ENCODE data around the gene XIRP1.

XIRP1 gene

GRCh38 chr3:39143051-39143885 is 49.1 kb downstream of the XIRP1 start:
- DNase-seq: no peak

- no peak for DNase-seq
These were observed 50.3 kb downstream of the XIRP1 start for GRCh38 chr3:39142067-39142466.

- DNase-seq: peak in 1 of 2 donors; percentile 54
These were observed 51.0 kb downstream of the XIRP1 start for GRCh38 chr3:39141171-39141995.

- DNase-seq: peak in 1 of 2 donors; percentile 21
These were observed 51.9 kb downstream of the XIRP1 start for GRCh38 chr3:39140341-39140971.

- peak in 1 of 2 donors; percentile 24 for DNase-seq
These were observed 53.0 kb downstream of the XIRP1 start for GRCh38 chr3:39139442-39139841.

GRCh38 chr3:39138804-39139415 is 53.5 kb downstream of the XIRP1 start:
- DNase-seq: peak in 1 of 2 donors; percentile 32

GRCh38 chr3:39137991-39138803 is 54.2 kb downstream of the XIRP1 start:
- peak in 1 of 2 donors; percentile 41 for DNase-seq

GRCh38 chr3:39137435-39137936 is 54.9 kb downstream of the XIRP1 start:
- peak in 1 of 2 donors; percentile 32 for DNase-seq

GRCh38 chr3:39136533-39137434 is 55.6 kb downstream of the XIRP1 start:
- DNase-seq: peak in 1 of 2 donors; percentile 35

- no peak for DNase-seq
These were observed 57.1 kb downstream of the XIRP1 start for GRCh38 chr3:39135170-39135805.

GRCh38 chr3:39134305-39134704 is 58.1 kb downstream of the XIRP1 start:
- DNase-seq: no peak

GRCh38 chr3:39133822-39134221 is 58.6 kb downstream of the XIRP1 start:
- DNase-seq: no peak
